ENCODE measurements around the gene ALG6. TPM values are rescaled to one million over a fixed set of nuclear protein-coding genes. Genes with fewer than 3 reads are reported as not detected.

The ALG6 gene
- total RNA-seq, 4 donors from 2014 or later: 5.7 to 21.8 (median 10.5) TPM

GRCh38 chr1:63405021-63405420 lies 37.6 kb downstream of the ALG6 start:
- no peak for TF ChIP-seq CTCF (IDR thresholded peaks at IDR 0.05; ENCODE audit: low read depth)

- no peak for TF ChIP-seq CTCF (IDR thresholded peaks at IDR 0.05; ENCODE audit: low read depth)
Observed at GRCh38 chr1:63405987-63406386, 38.6 kb downstream of the ALG6 start.

GRCh38 chr1:63407002-63407401 lies 39.6 kb downstream of the ALG6 start:
- TF ChIP-seq CTCF (IDR thresholded peaks at IDR 0.05; ENCODE audit: low read depth): no peak

- TF ChIP-seq CTCF (IDR thresholded peaks at IDR 0.05; ENCODE audit: low read depth): no peak
Observed at GRCh38 chr1:63408331-63408730, 40.9 kb downstream of the ALG6 start.

GRCh38 chr1:63411066-63411465 lies 43.6 kb downstream of the ALG6 start:
- no peak for TF ChIP-seq CTCF (IDR thresholded peaks at IDR 0.05; ENCODE audit: low read depth)

- no peak for TF ChIP-seq CTCF (IDR thresholded peaks at IDR 0.05; ENCODE audit: low read depth)
Observed at GRCh38 chr1:63413394-63413793, 46.0 kb downstream of the ALG6 start.

GRCh38 chr1:63414691-63415365 lies 47.4 kb downstream of the ALG6 start:
- TF ChIP-seq CTCF (IDR thresholded peaks at IDR 0.05; ENCODE audit: low read depth): no peak

Measured in subcutaneous adipose tissue (tissue), 4 donors.